GM12865 (cell line): ENCODE measurements around the gene SOCS6.

Experiments used
- DNase-seq: peaks from one replicate; pipeline ENCODE4 v3.0.0; 2010; ENCODE audit warnings: low read depth
- H3K4me3 ChIP-seq: 2 replicates; pipeline ENCODE4 v1.5.1; 2011; ENCODE audit warnings: mild to moderate bottlenecking, low read depth, low read length, control low read depth
- TF ChIP-seq, protein P1 (sequence below): IDR thresholded peaks from 2 replicates; pipeline ENCODE4 v1.5.1; 2011; ENCODE audit warnings: low read length, control low read depth, low read depth, inconsistent platforms; ENCODE audit not compliant: insufficient read depth; ENCODE audit errors: missing control alignments

SOCS6 gene

DNA sequence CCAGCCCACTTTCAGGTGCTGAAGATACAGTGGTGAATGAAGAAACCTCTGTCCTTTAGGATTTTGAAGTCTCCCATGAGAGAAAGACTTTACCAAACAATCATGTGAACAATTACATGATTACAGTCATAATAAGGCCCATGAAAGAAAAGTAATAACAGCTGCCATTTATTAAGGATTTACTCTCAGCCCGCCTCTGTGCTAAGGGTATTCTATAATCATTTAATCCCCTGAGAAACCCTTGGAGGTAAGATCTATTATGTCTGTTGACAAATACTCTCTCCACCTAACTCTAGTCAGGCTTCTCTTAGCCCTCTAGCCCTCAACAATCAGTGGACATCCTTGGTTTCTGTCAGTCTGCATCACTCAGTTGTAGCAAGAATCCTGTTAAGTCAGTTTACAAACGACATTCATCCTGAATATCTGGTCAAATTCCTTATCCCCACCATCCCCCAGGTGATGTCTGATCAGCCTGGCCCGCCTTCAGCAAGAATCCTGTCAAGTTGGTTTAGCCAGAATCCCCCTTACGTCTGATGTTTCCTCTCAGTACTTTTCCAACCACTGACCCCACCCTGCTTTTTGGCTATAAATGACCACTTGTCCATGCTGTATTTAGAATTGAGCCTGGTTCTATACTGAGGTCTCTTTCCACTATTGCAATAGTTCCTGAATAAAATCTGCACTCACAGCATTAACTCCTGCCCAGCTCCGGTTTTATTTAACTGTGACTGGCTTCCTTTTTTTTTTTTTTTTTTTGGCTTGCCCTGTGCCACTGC, 12.2 kb upstream of the SOCS6 start:
- TF ChIP-seq, protein P1, sequence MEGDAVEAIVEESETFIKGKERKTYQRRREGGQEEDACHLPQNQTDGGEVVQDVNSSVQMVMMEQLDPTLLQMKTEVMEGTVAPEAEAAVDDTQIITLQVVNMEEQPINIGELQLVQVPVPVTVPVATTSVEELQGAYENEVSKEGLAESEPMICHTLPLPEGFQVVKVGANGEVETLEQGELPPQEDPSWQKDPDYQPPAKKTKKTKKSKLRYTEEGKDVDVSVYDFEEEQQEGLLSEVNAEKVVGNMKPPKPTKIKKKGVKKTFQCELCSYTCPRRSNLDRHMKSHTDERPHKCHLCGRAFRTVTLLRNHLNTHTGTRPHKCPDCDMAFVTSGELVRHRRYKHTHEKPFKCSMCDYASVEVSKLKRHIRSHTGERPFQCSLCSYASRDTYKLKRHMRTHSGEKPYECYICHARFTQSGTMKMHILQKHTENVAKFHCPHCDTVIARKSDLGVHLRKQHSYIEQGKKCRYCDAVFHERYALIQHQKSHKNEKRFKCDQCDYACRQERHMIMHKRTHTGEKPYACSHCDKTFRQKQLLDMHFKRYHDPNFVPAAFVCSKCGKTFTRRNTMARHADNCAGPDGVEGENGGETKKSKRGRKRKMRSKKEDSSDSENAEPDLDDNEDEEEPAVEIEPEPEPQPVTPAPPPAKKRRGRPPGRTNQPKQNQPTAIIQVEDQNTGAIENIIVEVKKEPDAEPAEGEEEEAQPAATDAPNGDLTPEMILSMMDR, result no peak
- no peak for DNase-seq
- no peak overlapping the region for H3K4me3 ChIP-seq

DNA sequence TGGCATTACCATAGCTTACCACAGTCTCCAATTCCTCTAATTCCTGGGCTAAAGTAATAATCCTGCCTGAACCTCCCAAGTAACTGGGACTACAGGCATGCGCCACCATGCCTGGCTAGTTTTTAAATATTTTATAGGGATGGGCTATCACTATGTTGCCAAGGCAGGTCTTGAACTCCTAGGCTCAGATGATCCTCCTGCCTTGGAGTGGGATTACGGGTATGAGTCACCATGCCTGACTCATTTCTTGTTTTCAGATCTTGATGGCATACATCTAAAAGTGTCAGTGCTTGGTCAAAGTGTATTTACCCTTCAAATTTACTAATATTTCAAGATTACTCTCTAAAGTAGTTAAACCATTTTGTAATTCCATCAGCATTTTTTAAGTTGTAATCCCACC, 9.4 kb upstream of the SOCS6 start:
- TF ChIP-seq, protein P1, result no peak
- no peak for DNase-seq
- H3K4me3 ChIP-seq, result no peak overlapping the region

DNA sequence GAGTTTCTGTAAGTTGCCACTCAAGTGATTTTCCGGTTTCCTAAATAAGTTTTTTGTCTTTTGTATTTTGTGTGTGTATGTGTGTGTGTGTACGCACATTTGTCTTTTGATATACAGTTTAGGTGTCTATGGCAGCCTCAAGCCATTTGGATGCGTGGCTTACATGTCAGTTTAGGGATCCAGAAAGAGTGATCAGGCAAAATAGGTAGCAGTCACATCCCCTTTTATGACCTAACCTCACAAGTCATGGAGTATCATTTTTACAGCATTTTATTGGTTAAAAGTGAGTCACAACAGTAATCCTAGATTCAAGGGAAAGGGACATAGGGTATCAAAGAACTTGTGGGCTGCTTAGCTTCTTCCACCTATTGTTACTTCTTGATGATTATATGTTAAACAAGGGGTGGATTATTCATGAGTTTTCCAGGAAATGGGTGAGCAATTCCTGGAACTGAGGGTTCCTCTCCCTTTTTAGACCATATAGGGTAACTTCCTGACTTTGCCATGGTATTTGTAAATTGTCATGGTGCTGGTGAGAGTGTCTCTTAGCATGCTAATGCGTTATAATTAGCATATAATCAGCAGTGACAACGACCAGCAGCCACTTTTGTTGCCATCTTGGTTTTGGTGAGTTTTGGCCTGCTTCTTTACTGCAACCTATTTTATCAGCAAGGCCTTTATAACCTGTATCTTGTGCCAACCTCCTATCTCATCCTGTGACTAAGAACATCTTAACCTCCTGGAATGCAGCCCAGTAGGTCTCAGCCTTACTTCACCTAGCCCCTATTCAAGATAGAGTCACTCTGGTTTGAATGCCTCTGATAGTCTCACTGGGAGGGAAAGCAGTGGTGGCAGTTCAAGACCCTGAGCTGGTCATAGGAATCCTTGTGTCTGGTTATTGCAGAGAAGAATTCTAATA, 8.6 kb upstream of the SOCS6 start:
- no peak for DNase-seq
- H3K4me3 ChIP-seq, result no peak overlapping the region
- TF ChIP-seq, protein P1, result no peak

DNA sequence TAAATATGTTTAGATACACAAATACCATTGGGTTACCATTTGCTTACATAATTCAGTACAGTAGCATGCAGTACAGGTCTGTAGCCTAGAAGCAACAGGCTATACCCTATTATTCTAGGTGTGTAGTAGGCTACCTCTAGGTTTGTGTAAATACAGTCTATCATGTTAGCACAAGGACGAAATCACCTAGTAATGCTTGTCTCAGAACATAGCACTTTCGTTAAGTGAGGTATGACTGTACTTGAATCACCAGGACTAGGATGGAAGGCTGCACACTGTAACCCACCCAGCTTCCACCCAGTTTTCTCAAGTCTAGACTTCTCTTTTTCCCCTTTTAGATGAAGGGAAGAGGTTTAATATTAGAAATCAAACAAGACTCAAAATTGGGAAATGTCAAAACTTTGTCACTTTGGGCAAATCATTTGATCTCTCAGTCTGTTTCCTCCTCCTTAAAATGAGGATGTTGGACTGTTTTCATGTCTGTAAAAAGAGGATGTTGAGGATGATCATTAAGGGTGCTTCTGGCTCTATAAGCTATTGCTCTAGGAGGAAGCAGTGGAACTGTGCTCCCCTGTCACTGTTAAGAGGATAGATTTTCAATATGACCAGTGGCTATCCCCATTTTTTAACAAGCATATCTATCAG, 3.7 kb upstream of the SOCS6 start:
- TF ChIP-seq, protein P1, result no peak
- no peak overlapping the region for H3K4me3 ChIP-seq
- DNase-seq, result no peak

DNA sequence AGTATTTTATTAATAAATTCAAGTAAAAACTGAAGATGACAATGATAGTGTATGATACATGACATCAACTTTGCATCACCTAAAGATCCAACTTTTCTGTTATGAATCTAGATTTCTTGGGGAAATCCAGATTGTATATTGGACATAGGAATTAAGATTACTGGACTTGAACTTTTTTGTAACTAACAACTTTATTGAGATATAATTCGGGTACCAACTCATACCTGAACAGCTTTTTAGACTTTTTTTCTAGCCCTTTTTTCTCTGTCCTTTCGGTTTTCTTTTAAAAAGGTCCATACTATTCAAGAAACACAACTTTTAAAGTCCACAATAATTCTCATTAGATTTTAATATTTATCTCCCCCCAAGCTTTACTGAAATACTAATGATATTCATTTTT, 1.1 kb upstream of the SOCS6 start:
- TF ChIP-seq, protein P1, result no peak
- no peak overlapping the region for H3K4me3 ChIP-seq
- DNase-seq, result no peak

DNA sequence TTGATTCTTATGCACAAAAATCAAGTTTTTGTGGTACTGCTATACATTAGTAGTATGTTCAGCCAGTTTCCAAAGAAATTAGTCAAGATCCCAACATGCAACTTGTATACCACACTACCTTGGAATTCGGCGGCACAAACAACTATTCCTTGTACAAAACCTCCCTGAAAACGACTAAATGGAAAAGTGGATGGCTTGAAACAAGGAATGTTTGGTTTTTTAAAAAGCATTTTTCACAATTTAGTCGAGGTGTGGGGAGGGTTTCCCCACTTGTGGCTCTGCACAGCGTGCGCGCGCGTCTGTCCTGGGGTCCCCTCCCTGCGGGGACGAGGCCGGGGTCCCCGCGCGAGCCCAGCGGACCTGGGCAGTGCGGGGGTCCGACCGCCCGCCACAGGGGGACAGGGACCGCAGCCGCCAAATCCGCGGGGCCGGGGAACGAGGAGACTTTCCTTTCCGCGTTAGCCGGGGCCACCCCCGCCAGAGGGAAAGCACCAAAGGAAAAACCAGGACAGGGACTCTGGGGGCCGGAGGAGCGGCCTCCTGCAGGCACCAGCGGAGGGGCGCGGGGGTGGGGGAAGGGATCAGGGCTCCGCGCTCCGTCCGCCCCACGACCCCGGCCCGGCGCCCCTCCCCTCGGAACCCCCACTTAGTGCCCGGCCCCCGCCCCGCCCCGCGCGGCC, 534 bp upstream of the SOCS6 start:
- TF ChIP-seq, protein P1, result no peak
- DNase-seq, result no peak
- H3K4me3 ChIP-seq, result peak overlapping the region; percentile 57
